ENCODE results near the gene SMYD3. TPM values are rescaled to one million over a fixed set of nuclear protein-coding genes. Genes with fewer than 3 reads are reported as not detected.

SMYD3 gene
- total and polyA plus RNA-seq, 9 of the 15 experiments (the other 6 are each of a cell fraction or from before 2014, with no cell fraction given) = 128 to 440 (median 197) TPM

- TF ChIP-seq CTCF (IDR thresholded peaks at IDR 0.05 in 2 of 3, conservative IDR thresholded peaks at IDR 0.05 in 1 of 3; ENCODE audit: insufficient read depth in 2 of 3, low read depth in 1 of 3, low read length in 3 of 3) = peak; percentile 54 to 71 (median 67)
- peak; percentile 87 for TF ChIP-seq NR2C1 (IDR thresholded peaks at IDR 0.05)
- peak; percentile 71 for TF ChIP-seq NR2C1 (tag; IDR thresholded peaks at IDR 0.05)
- TF ChIP-seq TFAP4 (CRISPR knock-in tag; IDR thresholded peaks at IDR 0.05; ENCODE audit: borderline replicate concordance) = no peak
- TF ChIP-seq SMC3 (conservative IDR thresholded peaks at IDR 0.05; ENCODE audit: insufficient read depth, low read depth, low read length) = 0 out of 2 replicates have a peak, but pooled peaks have one; percentile 12
- peak; percentile 79 for TF ChIP-seq CTCFL (IDR thresholded peaks at IDR 0.05; ENCODE audit: borderline replicate concordance, insufficient read depth, low read depth, low read length, poor library complexity, severe bottlenecking)
- no peak for TF ChIP-seq DEAF1 (CRISPR knock-in tag; IDR thresholded peaks at IDR 0.05)
- no peak for TF ChIP-seq THAP12 (CRISPR knock-in tag; IDR thresholded peaks at IDR 0.05)
- TF ChIP-seq CAMTA2 (CRISPR knock-in tag; conservative IDR thresholded peaks at IDR 0.05) = no peak
- TF ChIP-seq CSDE1 (IDR thresholded peaks at IDR 0.05) = no peak
- TF ChIP-seq USF1 (CRISPR knock-in tag; IDR thresholded peaks at IDR 0.05) = no peak
- no peak for TF ChIP-seq FIP1L1 (IDR thresholded peaks at IDR 0.05; ENCODE audit: low read depth, low read length, poor library complexity, severe bottlenecking)
- TF ChIP-seq CHD2 (IDR thresholded peaks at IDR 0.05; ENCODE audit: low read depth, low read length) = no peak
- no peak for TF ChIP-seq DLX4 (CRISPR knock-in tag; IDR thresholded peaks at IDR 0.05)
- no peak for TF ChIP-seq MEIS2 (IDR thresholded peaks at IDR 0.05; ENCODE audit: partially characterized antibody)
Observed at GRCh38 chr1:245797592-245798348, 709.3 kb downstream of the SMYD3 start (continued).

All from K562 (cell line).